ENCODE data around the gene NFASC.

NFASC gene

DNA sequence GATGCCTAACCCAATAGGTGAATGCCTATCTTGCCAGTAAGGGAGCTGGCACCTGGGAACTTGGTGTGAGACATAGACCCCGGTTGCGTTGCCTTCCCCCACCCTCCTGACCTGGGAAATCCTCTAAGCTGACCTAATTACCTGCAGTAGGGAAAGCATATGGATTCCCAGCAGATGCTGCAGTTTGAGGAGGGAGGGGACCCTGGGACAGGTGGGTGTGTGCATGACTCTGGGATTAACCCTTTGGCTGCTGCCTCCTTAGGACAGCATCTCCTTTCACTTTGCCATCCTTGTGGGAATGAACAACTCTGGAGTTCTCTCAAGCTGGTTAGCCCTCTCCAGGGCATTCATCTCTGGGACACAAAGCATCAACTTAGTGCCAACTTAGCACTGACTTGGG is 16.4 kb upstream of the NFASC start:
- Histone ChIP-seq H3K27me3 (peaks cover 58% of the 10 kb centered on the region), H3K4me1 (ENCODE audit: control insufficient read depth in 1 of 2, insufficient read depth in 1 of 2, low read depth in 1 of 2, low read length in 1 of 2) (no peaks in the 10 kb centered on the region), H3K4me3 (ENCODE audit: low read depth in 1 of 2, low read length in 1 of 2) (no peak overlapping the region), H3K36me3 (no peaks in the 10 kb centered on the region), H3K27ac (no peak overlapping the region), H3K9me3 (no peaks in the 10 kb centered on the region)
- no peak for TF ChIP-seq CTCF (IDR thresholded peaks at IDR 0.05)

GRCh38 chr1:204858363-204858821 is 12.3 kb upstream of the NFASC start:
- H3K36me3 ChIP-seq: no peaks in the 10 kb centered on the region
- H3K9me3 ChIP-seq: no peaks in the 10 kb centered on the region
- H3K4me3 ChIP-seq (ENCODE audit: low read depth in 1 of 2, low read length in 1 of 2): no peak overlapping the region
- no peaks in the 10 kb centered on the region for H3K4me1 ChIP-seq (ENCODE audit: control insufficient read depth in 1 of 2, insufficient read depth in 1 of 2, low read depth in 1 of 2, low read length in 1 of 2)
- TF ChIP-seq CTCF (IDR thresholded peaks at IDR 0.05): no peak
- peaks cover 62% of the 10 kb centered on the region for H3K27me3 ChIP-seq
- H3K27ac ChIP-seq: no peak overlapping the region

GRCh38 chr1:204859861-204860267 is 10.8 kb upstream of the NFASC start:
- H3K36me3 ChIP-seq: no peaks in the 10 kb centered on the region
- H3K9me3 ChIP-seq: no peaks in the 10 kb centered on the region
- TF ChIP-seq CTCF (IDR thresholded peaks at IDR 0.05): no peak
- H3K27ac ChIP-seq: no peak overlapping the region
- H3K27me3 ChIP-seq: peaks cover 59% of the 10 kb centered on the region
- no peak overlapping the region for H3K4me3 ChIP-seq (ENCODE audit: low read depth in 1 of 2, low read length in 1 of 2)
- H3K4me1 ChIP-seq (ENCODE audit: control insufficient read depth in 1 of 2, insufficient read depth in 1 of 2, low read depth in 1 of 2, low read length in 1 of 2): no peaks in the 10 kb centered on the region

- Histone ChIP-seq H3K4me1 (ENCODE audit: control insufficient read depth in 1 of 2, insufficient read depth in 1 of 2, low read depth in 1 of 2, low read length in 1 of 2) (no peaks in the 10 kb centered on the region), H3K27me3 (peaks cover 60% of the 10 kb centered on the region), H3K27ac (no peak overlapping the region), H3K36me3 (no peaks in the 10 kb centered on the region), H3K4me3 (ENCODE audit: low read depth in 1 of 2, low read length in 1 of 2) (no peak overlapping the region), H3K9me3 (no peaks in the 10 kb centered on the region)
- TF ChIP-seq CTCF (IDR thresholded peaks at IDR 0.05): no peak
Measured at GRCh38 chr1:204863024-204863423, 7.6 kb upstream of the NFASC start.

DNA sequence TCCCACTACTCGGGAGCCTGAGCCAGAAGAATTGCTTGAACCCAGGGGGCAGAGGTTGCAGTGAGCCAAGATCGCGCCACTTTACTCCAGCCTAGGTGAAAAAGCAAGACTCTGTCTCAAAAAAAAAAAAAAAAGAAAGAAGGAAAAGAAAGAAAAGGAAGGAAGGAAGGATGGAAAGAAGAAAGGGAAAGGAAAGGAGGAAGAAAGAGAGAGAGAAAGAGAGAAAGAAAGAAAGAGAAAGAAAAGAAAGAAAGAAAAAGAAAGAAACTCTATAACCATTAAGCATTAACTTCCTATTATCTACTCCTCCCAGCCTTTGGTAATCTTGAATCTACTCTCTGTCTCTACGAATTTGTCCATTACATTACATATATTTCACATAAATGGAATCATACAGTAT is 6.9 kb upstream of the NFASC start:
- Histone ChIP-seq H3K27me3 (peaks cover 66% of the 10 kb centered on the region), H3K36me3 (no peaks in the 10 kb centered on the region), H3K4me1 (ENCODE audit: control insufficient read depth in 1 of 2, insufficient read depth in 1 of 2, low read depth in 1 of 2, low read length in 1 of 2) (no peaks in the 10 kb centered on the region), H3K4me3 (ENCODE audit: low read depth in 1 of 2, low read length in 1 of 2) (no peak overlapping the region), H3K9me3 (no peaks in the 10 kb centered on the region), H3K27ac (no peak overlapping the region)
- TF ChIP-seq CTCF (IDR thresholded peaks at IDR 0.05): no peak

GRCh38 chr1:204866051-204866596 is 4.5 kb upstream of the NFASC start:
- Histone ChIP-seq H3K27me3 (peaks cover 78% of the 10 kb centered on the region), H3K4me3 (ENCODE audit: low read depth in 1 of 2, low read length in 1 of 2) (no peak overlapping the region), H3K36me3 (no peaks in the 10 kb centered on the region), H3K27ac (no peak overlapping the region), H3K9me3 (no peaks in the 10 kb centered on the region), H3K4me1 (ENCODE audit: control insufficient read depth in 1 of 2, insufficient read depth in 1 of 2, low read depth in 1 of 2, low read length in 1 of 2) (no peaks in the 10 kb centered on the region)
- no peak for TF ChIP-seq CTCF (IDR thresholded peaks at IDR 0.05)

All from neutrophil (primary cell).